HL-60/S4 (cell line): ENCODE results near the gene GALNTL6.

ENCODE experiments used
- in situ Hi-C: fragments of 300-500 bp; cut with MboI; formaldehyde crosslinking; loops from 2 replicates; pipeline ENCODE4 v1.14.3; 2022; ENCODE audit warnings: low sequenced_read_pairs

The GALNTL6 gene

DNA sequence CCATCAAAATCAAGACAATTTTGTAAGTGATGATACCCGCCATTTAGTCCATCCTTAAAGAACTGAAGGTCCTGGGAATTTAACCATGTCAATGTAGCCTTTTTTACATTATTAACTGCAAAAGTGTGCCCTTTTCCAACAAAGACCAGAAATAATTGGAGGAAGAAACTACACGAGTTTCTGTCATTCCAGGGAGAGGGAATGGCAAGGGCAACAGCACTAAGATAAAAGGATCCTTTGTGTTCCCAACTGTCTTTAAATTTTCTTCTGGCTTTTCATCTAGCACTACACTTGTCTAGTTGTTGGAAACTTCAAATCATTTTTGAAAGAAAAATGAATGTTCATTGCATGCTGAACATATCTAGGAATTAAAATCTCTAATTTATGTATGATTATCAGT is 286.2 kb downstream of the GALNTL6 start:
- in situ Hi-C loops, result no loop called here

DNA sequence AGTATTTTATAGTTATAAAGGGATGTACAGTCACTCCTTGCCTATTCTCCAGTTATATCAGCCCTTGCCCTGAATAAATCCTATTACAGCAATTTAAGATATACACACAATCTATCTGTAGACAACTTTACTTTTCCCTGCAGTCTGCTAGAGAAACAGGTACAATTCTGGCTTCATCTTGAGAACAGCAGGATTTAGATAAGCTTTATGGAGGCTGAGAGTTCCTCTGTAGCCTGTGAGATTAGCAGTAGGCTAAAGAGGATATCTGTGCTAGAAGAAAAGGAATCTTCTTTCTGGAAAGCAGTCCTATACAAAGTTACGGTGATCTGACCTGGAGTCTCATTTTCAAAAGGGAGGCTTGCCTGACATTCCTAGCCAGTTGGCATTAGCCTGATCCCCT is 290.3 kb downstream of the GALNTL6 start:
- in situ Hi-C loops, result no loop called here

DNA sequence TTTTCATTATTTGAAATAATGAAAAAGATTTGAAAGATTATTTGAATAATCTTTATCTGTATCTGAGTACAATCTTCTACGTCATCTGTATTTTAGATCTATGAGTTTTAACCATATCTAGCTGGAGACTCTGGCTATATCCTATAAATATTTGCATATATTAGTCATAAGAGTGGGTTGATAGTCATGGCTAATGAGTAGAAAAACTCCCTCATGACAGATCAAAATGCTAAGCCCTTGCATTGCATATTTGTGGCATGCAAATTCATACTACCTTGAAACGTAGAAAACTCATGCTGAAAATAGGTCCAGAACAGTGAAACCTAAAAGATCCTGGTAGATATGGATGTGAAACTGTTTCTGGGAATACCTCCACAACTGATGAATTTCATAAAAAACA is 291.3 kb downstream of the GALNTL6 start:
- in situ Hi-C loops, result no loop called here

- in situ Hi-C loops, result no loop called here
Observed at GRCh38 chr4:172105918-172106317, 292.7 kb downstream of the GALNTL6 start.

DNA sequence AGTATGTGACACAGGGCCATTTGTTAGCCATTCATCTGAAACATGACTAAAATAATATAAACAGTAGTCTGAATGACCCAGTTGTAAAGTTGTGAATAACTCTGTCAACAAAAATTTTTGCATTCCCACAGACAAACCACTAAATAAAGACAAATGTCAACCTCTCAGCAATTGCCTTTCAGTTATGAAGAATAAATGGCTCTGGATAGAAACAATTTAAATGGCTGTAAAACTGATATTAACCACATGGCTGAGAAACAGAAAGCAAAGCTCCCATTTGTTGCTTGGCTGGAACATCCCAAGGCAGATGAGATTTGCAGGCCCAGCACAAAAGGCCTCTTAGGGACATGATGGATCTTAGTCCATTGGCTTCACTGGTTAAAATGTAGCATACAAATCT is 296.3 kb downstream of the GALNTL6 start:
- in situ Hi-C loops, result no loop called here

DNA sequence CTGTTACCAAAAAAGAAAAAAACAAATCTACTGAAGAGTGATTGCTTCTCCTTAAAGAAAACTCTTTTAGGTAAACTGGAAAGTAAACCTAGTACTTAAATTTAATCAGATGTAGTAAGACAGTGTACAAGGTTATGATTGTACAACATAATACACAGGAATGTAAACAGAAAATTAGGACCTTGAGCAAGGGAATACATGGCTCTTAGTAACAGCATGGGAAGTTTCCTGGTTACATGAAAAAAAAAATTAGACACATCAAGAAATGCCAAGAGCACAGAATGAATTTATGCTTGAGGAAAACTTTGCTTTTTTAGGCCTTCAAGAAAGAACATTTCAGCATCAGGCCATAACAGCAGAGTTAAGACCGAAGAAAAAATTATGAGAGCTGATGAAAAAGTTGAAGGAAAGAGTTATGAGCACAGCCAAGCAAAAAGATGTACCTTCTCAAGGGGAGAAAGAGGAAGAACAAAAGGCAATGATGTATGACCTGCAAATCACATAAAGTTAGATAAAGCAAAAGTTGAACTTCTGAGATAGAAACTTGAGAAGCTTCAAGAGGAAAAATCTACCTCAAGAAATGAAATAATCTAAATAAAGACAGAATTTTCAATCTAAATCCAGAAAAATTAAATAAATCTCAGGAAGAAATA is 311.6 kb downstream of the GALNTL6 start:
- in situ Hi-C loops, result no loop called here

DNA sequence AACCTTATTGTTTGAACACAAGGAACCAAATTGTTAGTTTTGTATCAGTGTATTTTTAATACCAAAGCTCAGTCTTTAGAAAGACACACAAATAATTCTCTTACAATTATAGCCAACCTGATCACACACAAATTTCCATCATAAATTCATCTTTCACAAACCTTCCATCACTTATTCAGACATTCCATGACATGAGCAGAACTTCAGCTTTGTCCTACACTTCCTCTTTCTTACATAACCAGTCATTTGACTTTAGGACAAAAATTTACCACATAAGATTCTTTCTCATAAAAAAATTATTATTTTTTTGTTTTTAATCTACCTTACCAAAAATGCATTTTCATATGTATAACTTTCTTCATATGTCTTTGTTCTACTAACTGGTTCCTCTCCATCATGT is 312.2 kb downstream of the GALNTL6 start:
- in situ Hi-C loops, result no loop called here

DNA sequence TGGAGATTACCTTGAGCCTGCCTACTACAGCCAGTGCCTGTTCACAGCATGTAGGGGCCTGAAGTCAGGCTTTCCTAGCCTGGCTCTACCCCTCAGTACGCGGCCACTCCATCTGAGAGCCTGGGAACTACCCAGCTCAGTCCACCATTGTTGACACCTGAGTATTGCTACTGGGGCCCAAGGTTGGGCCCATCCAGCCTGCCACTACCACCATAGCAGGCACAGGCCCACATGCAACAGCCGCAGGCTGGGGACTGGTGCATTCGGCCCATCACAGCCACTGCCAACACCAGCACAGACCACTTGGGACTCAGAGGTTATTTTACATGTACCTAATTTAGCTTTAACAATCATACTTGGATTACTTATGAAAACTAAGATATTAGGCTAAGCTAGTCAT is 314.0 kb downstream of the GALNTL6 start:
- in situ Hi-C loops, result no loop called here

- in situ Hi-C loops, result no loop called here
Observed at GRCh38 chr4:172129593-172129992, 316.4 kb downstream of the GALNTL6 start.

GRCh38 chr4:172134521-172134920 is 321.3 kb downstream of the GALNTL6 start:
- in situ Hi-C loops, result no loop called here

DNA sequence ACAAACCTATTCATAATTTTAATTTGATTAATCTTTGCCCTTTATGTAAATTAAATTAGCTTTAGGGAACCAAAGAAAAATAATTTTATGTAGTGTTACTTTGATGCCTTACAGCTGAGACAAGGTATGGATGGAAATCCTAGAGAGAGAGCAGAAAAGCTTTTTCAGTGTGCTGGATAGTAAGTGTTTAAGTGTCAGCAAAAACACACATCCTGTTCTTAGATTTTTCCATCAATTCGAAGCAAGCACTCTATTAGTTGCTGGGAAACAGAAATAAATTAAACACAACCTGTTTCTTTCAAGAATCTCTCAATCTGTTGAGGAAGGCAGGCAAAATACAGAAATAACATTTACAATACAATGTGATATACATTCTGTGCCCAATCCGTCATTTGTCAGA is 327.8 kb downstream of the GALNTL6 start:
- in situ Hi-C loops, result no loop called here

GRCh38 chr4:172142281-172142741 is 329.1 kb downstream of the GALNTL6 start:
- in situ Hi-C loops, result no loop called here

- in situ Hi-C loops, result no loop called here
Observed at GRCh38 chr4:172143605-172144314, 330.6 kb downstream of the GALNTL6 start.

DNA sequence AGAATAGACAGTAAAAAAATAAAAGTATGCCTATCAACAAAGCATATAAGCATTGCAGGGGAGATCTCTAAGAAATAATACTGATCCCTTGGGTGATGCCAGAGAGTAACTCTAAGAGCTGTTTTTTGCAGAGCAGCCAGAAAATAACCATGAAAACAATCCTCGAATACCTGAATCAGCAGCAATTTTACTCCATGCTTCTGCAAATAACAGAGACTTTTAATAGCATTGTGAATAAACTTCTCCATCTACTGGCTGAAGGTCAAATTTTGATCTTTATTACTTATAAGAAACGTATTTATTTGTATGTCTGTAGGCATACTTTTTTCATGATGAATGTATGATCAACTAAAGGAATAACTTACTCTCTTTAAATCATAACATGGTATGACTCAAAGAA is 334.5 kb downstream of the GALNTL6 start:
- in situ Hi-C loops, result no loop called here

GRCh38 chr4:172149329-172149728 is 336.1 kb downstream of the GALNTL6 start:
- in situ Hi-C loops, result no loop called here

GRCh38 chr4:172152284-172152683 is 339.1 kb downstream of the GALNTL6 start:
- in situ Hi-C loops, result no loop called here

DNA sequence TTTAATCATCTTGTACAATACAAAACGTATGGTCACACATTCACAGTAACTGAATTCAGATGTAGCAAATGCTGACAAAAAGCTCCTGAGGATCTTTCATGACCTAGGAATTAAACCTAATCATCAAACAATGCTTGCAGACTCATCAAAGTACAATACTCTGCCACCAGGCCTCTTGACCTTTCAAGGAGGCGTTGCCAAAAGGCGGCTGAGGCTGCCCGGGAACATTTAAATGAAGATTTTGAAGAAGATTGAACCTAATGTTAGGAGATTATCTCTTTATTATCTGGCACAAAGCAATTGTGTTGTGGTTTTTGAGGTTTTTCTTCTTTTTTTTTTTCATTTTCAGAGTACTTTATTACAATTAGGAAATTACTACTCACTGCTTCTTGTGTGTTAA is 340.5 kb downstream of the GALNTL6 start:
- in situ Hi-C loops, result no loop called here

GRCh38 chr4:172155838-172156345 is 342.7 kb downstream of the GALNTL6 start:
- in situ Hi-C loops, result no loop called here

- in situ Hi-C loops, result no loop called here
Observed at GRCh38 chr4:172157946-172158345, 344.7 kb downstream of the GALNTL6 start.

DNA sequence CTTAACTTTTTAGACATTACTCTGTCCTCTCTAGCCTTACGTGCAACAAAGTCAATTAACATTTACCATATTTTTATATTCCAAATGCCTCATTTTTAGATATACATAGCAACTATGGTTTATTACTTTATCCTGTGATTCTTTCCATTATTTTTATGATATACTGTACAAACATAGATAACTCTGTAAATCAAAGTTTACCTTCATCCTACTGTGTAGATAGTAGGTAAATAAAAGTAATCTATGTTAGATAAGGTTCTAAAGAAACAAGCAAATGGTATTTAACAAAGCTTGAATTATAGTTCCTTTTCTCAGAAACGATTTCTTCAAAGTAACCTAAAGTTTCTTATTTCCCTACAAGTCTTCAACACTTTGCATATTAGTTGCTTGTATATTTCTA is 350.0 kb downstream of the GALNTL6 start:
- in situ Hi-C loops, result no loop called here

DNA sequence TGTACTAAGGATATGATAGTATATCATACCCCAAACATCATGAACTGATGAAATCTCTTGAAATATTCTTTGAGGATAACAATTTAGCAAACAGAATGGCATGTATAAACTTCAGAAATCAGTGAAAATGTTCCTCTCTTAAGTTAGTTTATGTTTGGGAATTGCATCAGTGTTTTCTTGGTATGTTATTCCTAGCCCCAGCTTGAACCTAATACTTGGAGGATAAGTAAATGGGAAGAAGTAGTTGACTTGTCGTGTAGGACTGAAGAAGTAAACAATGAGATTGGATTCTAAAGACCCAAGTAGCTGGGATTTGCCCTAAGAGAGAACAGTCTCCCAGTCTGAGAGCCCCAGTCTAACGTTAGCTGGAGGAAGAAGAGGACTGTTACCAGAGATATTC is 355.7 kb downstream of the GALNTL6 start:
- in situ Hi-C loops, result no loop called here

DNA sequence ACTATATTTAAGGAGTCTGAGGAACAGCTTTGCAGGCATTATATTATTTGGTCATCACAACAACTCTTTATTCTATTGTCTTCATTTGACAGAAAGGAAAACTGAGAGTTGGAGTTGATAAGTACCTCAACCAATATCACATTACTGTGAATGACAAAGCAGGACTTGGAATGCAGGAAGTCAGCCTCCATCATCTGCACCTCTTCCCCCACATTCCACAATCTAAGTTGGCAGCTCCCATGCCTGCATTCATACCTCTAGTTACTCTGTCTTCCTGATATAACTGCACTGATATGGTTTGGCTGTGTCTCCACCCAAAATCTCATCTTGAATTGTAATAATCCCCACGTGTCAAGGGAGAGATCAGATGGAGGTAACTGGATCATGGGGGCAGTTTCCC is 356.7 kb downstream of the GALNTL6 start:
- in situ Hi-C loops, result no loop called here
